NCI-H1092 (cell line): ENCODE measurements around the gene PPIA.
"Not testable (repeated sequence)": the region's sequence is repeated elsewhere in the genome, so short reads cannot be mapped to it uniquely, and the experiment has no call there.

Experiments used
- DNase-seq: peaks from one replicate; lab custom pipeline; 2025; lab: John Stamatoyannopoulos, UW

Gene PPIA

DNA sequence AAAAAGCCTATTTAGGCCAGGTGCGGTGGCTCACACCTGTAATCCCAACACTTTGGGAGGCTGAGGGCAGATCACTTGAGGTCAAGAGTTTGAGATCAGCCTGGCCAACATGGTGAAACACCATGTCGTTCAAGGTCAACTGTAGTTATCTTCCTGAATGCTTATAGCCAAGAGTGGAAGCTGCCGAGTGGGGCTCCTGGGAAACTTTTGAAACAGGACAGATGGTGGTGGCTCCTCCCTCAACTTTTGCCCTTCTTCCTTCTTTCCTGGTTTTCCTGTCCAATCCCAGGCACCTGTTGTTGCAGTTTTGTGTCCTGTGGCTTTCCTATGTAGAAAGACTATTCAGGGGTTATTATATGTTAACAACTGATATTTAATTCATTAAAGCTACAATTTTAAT, 8.7 kb upstream of the PPIA start:
- DNase-seq, result no peak

DNA sequence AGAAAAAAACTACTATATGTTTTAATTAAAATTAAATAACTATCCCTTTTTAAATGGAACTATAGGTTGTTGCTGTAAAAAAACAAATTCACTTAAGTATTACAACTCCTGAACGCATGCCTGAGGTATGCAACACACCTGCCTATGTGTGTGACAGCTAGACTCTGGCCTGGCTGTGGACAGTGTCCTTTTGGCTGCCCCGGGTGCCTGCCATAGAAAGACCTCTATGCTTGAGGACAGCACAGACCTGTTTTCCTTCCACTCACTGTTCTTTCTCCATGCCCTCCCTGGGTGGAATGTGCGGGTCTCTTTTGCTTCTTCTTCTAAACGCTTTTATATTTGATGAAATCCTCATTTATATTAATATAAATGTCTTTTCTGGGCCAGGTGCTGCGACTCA, 6.5 kb upstream of the PPIA start:
- no peak for DNase-seq

DNA sequence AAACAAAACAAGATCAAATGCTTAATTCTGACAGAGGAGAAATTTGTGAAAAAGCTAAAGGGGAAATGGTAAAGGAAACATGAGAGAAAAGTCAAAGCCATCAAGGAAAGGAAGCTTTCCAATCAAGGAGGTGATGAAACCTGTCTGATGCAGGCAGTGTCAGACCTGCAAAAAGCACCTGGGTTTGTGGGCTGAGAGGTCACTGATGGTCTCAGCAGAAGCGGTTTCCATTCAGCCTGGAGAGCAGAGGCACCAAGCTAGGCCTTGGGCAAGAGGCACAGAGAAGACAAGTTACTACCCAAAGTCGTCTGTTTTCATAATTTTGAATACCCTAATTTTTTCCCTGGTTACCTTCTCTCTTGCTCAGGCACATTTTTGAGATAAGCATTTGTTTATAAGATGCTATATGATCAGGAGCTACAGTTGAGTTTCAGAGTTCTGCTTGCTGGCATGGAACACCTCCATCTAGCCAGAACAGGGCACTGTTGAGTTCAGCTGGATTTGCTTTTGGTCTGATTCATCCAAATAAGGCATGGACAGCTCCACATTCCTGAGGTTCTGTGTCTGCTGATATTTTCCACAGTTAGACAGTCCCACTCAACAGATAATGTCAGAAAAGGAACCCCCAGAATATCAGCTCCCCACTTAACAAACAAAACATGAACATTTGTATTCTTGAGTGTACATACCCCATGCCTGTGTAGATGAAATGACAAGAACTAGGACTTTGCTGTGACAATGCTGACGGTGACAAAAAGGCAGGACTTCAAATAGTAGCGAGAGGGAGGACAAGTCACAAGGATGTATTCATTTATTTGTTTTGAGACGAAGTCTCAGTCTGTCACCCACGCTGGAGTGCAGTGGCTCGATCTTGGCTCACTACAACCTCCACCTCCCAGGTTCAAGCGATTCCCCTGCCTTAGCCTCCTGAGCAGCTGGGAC, 4.9 kb upstream of the PPIA start:
- DNase-seq, result no peak

DNA sequence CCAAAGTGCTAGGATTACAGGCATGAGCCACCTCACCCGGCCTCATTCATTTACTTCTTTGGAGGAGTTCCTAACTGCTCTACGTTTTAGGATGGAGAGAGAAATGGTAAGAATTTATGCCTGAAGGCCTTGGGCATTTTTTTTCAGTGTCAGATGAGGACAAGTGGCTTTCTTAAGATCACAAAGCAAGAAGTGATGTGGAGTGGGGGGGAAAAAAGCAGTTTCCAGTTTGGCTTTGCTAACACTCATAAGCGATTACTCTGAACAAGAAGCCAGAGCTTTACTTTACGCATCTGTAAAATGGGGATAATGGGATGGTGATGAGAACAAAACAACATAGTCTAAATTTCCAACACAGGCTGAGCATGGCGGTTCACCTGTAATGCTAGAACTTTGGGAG, 2.6 kb upstream of the PPIA start:
- no peak for DNase-seq

DNA sequence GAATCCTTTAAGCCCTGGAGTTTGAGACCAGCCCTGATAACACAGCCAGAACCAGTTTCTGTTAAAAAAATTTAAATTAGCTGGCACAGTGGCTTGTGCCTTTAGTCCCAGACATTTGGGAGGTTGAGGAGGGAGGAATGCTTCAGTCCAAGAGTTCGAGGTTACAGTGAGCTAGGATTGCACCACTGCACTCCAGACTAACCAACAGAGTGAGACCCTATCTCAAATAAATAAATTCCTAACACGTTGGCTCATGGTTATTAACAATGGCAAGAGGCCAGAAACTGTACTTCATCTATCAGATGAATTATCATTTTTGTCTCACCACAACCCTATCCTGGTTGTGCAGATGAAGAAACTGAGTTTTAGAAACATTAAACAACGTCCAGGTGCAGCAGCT, 2.1 kb upstream of the PPIA start:
- DNase-seq, result no peak

DNA sequence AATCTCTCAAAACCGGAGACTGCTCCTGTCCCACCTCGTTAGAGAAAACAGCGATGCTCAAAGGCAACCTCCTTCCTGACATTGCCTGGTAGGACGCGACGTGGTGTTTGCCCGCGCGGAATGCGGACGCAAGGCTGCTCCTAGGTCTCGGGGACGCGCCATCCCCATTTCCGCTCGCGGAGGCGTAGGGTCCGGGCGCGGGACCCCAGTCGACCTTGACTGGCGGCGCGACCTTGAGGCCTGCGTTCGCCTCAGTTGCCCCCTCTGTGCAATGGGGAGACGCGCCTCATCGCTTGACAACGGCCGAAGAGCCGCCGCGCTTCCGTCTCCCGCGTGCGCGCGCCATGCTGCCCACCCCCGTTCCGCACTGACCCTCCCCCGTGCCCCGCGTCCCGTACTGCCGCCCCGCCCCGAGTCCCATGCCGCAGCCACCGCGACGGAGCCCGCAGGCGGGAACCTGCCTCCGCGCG, 412 bp upstream of the PPIA start:
- DNase-seq, result peak; percentile 64

DNA sequence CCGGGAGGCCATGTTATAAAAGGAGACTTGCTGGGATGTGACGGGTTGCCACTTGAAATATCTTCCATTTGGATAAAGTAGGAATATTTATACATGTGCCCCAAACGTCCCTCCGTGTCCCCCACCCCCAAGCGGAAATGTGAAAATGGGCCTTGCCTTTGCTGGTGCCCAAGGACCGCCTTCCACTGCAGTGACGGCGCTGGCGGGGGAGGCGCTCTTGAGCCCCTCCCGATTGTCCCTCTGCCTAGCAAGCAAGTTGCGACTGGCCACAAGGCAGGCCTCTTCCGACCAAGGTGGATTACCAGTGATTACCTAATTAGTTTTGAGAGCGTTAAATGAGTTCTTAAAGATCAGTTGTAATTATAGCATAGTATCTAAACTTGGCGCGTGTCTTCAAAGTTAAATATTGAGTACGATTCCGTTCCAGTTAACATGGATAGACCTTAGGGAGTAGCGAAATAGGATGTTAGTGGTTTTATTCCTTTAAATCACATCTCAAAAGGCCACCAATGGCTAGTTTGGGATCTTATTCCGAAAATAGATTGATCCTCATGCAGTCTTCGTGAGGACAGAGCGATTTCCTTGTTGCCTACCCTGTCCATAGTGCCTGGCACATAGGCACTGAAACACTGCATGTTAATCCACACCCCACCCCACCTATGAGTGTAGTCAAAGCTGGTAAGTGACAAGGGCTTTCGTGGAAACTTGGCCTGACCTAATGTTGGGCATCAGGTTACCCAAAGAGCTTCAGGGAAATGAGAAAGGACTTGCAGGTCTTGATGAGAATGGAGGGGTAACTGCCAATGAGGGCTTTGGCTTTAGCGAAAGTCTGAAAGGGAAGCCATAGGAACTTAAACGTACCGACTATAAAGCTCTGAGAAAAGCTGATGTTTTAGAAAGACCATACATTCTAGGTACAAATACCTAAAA, 1.1 kb downstream of the PPIA start:
- peak; percentile 73 for DNase-seq

DNA sequence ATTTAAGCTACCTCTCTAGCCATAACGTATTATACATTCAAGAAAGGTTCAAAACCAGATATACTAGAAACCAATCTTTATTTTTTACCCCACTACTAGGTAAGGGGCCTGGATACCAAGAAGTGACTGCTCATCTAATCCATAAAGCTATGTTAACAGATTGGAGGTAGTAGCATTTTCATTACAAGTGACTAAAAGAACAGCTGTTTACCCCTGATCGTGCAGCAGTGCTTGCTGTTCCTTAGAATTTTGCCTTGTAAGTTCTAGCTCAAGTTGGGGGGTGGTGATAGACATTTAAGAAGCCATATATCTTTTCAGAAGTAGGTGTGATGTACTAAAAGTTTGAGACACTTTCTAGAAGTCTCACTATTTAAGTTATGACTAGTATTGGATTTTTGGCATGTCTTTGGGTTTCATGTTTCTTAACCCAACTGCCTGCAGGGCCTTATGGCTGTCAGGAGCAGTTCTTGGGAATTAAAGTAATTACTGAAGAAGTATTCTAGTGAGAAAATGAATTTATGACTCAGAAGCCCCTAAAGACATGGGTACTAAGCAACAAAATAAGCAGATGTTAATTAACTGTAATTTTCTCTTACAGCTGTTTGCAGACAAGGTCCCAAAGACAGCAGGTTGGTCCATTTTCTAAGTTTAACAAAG, 2.3 kb downstream of the PPIA start:
- DNase-seq, result no peak

DNA sequence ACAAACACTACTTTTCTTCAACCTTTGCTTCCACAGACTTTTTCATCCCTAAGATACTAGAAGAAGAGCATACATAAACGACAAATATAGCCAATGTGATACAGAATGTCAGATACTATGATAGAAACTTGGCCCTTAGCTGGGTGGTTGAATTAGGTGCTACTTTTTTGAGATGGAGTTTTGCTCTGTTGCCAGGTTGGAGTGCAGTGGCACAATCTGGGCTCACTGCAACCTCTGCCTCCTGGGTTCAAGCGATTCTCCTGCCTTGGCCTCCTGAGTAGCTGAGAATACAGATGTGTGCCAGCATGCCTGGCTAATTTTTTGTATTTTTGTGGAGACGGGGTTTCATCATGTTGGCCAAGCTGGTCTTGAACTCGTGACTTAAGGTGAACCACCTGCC, 3.5 kb downstream of the PPIA start:
- no peak for DNase-seq

DNA sequence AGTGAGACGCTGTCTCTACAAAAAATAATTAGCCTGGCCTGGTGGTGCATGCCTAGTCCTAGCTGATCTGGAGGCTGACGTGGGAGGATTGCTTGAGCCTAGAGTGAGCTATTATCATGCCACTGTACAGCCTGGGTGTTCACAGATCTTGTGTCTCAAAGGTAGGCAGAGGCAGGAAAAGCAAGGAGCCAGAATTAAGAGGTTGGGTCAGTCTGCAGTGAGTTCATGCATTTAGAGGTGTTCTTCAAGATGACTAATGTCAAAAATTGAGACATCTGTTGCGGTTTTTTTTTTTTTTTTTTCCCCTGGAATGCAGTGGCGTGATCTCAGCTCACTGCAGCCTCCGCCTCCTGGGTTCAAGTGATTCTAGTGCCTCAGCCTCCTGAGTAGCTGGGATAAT, 5.4 kb downstream of the PPIA start:
- DNase-seq, result no peak

DNA sequence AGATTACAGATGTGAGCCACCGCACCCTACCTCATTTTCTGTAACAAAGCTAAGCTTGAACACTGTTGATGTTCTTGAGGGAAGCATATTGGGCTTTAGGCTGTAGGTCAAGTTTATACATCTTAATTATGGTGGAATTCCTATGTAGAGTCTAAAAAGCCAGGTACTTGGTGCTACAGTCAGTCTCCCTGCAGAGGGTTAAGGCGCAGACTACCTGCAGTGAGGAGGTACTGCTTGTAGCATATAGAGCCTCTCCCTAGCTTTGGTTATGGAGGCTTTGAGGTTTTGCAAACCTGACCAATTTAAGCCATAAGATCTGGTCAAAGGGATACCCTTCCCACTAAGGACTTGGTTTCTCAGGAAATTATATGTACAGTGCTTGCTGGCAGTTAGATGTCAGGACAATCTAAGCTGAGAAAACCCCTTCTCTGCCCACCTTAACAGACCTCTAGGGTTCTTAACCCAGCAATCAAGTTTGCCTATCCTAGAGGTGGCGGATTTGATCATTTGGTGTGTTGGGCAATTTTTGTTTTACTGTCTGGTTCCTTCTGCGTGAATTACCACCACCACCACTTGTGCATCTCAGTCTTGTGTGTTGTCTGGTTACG, 6.0 kb downstream of the PPIA start:
- no peak for DNase-seq

DNA sequence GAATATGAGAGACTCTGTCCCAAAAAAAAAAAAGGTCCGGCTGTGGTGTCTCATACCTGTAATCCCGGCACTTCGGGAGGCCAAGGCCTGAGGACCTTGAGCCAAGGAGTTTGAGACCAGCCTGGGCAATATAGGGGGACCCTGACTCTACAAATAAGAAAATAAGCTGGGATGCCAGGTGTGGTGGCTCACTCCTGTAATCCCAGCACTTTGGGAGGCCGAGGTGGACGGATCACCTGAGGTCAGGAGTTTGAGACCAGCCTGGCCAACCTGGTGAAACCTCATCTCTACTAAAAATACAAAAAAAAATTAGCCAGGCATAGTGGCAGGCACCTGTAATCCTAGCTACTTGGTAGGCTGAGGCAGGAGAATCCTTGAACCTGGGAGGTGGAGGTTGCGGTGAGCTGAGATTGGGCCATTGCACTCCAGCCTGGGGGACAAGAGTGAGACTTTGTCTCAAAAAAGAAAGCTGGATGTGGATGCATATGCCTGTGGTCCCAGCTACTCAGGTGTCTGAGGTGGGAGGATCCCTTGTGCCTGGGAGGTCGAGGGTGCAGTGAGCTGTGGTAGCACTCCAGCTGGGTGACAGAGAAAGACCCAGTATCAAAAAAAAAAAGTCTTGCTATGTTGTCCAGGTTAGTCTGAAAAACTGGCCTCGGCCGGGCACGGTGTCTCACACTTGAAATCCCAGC, 7.5 kb downstream of the PPIA start:
- DNase-seq, result not testable (repeated sequence)

DNA sequence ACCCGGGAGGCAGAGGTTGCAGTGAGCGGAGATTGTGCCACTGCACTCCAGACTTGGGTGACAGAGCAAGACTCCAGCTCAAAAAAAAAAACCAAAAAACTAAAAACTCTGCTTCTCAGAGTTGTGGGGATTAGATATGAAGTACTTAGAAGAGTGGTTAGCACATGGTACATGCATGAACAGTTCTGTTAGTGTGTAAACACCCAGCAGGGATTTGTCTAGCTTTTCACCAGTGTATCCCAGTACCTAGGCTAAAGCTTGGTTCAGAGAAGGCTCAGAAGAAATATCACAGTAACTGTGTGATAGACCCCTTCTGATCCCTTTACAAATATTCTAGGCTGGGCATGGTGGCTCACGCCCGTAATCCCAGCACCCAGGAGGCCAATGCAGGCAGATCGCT, 9.5 kb downstream of the PPIA start:
- no peak for DNase-seq

DNA sequence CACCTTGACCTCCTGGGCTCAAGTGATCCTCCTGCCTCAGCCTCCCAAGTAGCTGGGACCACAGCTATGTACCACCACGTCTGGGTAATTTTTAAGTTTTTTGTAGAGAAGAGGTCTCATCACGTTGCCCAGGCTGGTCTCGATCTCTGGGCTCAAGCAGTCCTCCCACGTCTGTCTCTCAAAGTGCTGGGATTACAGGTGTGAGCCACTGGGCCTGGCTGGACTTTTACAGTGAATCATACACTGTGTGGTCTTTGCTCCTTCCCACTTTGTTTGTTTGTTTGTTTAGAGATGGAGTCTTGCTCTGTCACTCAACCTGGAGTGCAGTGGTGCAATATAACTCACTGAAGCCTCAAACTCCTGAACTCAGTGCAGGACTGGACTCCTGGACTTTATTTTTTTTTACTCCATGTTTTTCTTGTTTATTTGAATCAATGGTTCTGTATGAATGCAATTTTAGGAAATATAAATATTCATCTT, 12.5 kb downstream of the PPIA start:
- no peak for DNase-seq

DNA sequence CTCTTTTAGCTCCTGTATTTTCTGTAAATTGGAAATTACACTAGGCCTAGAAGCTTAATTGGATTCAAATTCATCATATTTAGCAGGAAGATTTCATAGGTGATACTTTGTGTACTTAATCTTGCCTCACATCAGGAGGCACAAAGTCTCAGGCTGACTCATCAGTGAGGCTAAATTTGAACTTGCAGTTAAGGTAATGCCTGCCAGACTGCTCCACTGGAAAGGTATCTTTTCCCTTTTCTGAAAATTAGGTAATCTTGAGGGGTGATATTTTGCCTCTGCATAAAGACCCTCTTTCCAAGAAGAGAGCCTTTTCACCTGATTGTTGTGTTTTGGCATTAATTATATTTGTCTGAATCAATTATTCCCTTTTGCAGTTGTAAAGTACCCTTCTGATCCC, 14.6 kb downstream of the PPIA start:
- DNase-seq, result no peak

DNA sequence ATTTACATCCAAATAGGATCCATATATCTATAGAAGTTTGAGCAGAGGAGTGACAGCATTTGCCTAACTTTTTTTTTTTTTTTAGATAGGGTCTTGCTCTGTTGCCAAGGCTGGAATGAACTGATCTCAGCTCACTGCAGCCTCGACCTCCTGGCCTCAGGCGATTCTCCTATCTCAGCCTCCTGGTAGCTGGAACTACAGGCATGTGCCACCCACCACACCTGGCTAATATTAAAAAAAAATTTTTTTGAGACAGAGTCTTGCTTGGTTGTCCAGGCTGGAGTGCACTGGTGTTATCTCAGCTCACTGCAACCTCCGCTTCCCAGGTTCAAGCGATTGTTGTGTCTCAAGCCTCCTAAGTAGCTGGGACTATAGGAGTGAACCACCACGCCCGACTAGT, 15.1 kb downstream of the PPIA start:
- no peak for DNase-seq

DNA sequence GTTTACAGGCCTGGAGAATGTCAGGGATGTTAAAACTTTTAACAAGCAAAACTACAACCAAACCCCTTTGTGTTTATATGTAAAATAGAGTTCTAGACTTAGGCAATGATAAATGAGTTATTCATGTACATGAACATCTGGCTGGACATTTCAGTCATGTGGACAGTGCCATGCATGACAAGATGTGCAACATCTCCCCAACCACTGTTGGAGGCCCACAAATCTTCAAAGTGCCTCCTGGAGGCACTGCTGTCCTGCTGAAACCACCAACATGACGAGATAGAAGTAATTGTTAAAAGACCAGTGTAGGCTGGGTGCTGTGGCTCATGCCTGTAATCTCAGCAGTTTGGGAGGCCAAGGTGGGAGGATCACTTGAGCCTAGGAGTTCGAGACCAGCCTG, 18.4 kb downstream of the PPIA start:
- no peak for DNase-seq

DNA sequence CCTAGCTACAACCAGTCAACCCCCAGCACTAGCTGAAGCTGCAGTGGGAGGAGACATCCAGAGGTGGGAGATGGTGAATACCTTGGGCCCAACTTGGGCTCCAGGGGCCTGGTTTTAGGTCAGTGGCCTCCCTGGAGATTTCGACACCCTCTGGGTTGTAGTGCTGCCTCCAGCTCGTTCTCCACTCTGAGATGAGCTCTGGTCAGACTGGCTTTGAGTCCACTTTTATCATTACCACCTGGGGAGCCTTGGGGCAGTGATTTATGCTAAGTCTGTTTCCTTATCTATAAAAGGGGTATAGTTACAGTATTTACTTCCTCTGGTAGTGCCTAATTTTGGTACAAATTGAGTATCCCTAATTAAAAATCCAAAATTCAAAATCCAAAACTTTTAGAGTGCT, 22.8 kb downstream of the PPIA start:
- DNase-seq, result no peak

DNA sequence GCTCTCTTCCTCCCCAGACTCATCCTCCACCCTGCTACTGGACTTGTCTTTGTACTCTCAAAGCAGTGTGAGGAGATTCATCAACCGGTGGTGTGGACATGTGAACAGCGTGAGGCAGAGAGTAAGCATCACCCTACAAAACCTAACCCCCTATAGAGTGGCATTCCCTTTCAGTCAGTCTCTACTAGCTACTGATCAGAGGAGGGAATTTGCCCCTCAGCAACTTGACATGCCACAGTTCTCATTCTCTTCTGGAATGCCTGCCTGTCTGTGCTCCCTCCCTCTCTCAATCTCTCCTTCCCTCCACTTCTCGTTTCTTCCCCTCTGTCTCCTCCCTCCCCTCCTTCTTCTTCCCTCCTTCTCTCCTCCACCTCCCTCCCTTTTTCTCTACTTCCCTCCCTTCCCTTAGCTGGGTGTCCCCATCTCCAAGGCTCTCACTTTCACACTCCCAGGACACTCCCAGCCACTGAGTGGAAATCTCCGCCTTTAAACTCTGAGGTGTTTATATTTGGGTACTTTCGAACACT, 26.8 kb downstream of the PPIA start:
- no peak for DNase-seq

DNA sequence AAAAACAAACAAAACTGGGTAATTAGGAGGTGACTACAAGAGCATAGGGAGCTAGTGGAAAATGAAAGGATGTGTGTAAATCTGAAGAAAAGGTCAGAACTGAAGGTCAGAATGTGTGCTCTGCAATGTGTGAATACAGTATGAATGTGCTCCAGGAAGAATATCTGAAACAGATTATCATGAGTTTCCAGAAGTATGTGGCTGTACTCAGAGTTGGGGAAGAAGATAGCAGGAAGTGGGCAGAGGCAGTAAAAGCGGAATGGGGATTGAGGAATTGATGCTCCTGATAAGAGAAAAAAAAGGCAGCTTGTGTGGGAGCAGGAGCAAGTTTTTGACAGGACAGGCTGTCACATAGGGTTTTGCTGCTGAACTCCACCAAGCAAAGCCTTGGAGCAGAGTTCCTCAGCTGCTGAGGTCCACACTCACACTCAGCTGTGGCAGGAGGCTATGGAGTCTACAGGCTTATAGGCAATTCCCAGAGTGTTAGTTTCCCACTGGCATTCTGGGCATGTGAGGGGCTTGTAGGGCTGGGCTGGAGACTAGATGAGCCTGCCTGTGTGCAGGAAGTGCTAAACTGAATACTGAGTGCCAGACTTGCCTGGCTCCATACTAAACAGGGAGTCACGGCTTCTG, 28.5 kb downstream of the PPIA start:
- DNase-seq, result no peak
